ENCODE results near the gene FAM222A.
A peak's percentile ranks its signal among the peaks of the same experiment; 100 is the strongest.

FAM222A gene

GRCh38 chr12:109762673-109763191, 49.1 kb downstream of the FAM222A start:
- DNase-seq: no peak

- no peak for DNase-seq
Measured at GRCh38 chr12:109763201-109763841, 49.7 kb downstream of the FAM222A start.

GRCh38 chr12:109764123-109764522, 50.5 kb downstream of the FAM222A start:
- no peak for DNase-seq

- no peak for DNase-seq
Measured at GRCh38 chr12:109764776-109765445, 51.3 kb downstream of the FAM222A start.

GRCh38 chr12:109765446-109765810, 51.8 kb downstream of the FAM222A start:
- no peak for DNase-seq

GRCh38 chr12:109766251-109766778, 52.7 kb downstream of the FAM222A start:
- no peak for DNase-seq

- DNase-seq: no peak
Measured at GRCh38 chr12:109767456-109767855, 53.8 kb downstream of the FAM222A start.

- no peak for DNase-seq
Measured at GRCh38 chr12:109767991-109768900, 54.6 kb downstream of the FAM222A start.

GRCh38 chr12:109768901-109769670, 55.5 kb downstream of the FAM222A start:
- no peak for DNase-seq

GRCh38 chr12:109770104-109770860, 56.7 kb downstream of the FAM222A start:
- no peak for DNase-seq

GRCh38 chr12:109770861-109771670, 57.4 kb downstream of the FAM222A start:
- no peak for DNase-seq

GRCh38 chr12:109771746-109772621, 58.4 kb downstream of the FAM222A start:
- DNase-seq: no peak

GRCh38 chr12:109772622-109773321, 59.1 kb downstream of the FAM222A start:
- no peak for DNase-seq

GRCh38 chr12:109773384-109774011, 59.9 kb downstream of the FAM222A start:
- DNase-seq: no peak

- DNase-seq: peak; percentile 6
Measured at GRCh38 chr12:109775172-109775881, 61.7 kb downstream of the FAM222A start.

- DNase-seq: no peak
Measured at GRCh38 chr12:109776624-109777023, 63.0 kb downstream of the FAM222A start.

GRCh38 chr12:109777544-109777943, 63.9 kb downstream of the FAM222A start:
- no peak for DNase-seq

GRCh38 chr12:109778684-109779083, 65.1 kb downstream of the FAM222A start:
- no peak for DNase-seq
